ENCODE data around the gene TPO. TPM values are rescaled to one million over a fixed set of nuclear protein-coding genes. Genes with fewer than 3 reads are reported as not detected.

The TPO gene
- total RNA-seq, 4 donors from 2014 or later: 0.70 to 46.2 (median 6.8) TPM

- TF ChIP-seq CTCF (IDR thresholded peaks at IDR 0.05): no peak
- TF ChIP-seq POLR2A (IDR thresholded peaks at IDR 0.05): no peak
- no peak overlapping the region for H3K4me3 ChIP-seq
- H3K36me3 ChIP-seq: no peaks in the 10 kb centered on the region
- no peaks in the 10 kb centered on the region for H3K9me3 ChIP-seq
- H3K27me3 ChIP-seq: no peaks in the 10 kb centered on the region
- H3K27ac ChIP-seq: no peak overlapping the region
- H3K4me1 ChIP-seq: no peaks in the 10 kb centered on the region
- DNase-seq: no peak
Observed at GRCh38 chr2:1586251-1586922, 173.1 kb downstream of the TPO start.

DNA sequence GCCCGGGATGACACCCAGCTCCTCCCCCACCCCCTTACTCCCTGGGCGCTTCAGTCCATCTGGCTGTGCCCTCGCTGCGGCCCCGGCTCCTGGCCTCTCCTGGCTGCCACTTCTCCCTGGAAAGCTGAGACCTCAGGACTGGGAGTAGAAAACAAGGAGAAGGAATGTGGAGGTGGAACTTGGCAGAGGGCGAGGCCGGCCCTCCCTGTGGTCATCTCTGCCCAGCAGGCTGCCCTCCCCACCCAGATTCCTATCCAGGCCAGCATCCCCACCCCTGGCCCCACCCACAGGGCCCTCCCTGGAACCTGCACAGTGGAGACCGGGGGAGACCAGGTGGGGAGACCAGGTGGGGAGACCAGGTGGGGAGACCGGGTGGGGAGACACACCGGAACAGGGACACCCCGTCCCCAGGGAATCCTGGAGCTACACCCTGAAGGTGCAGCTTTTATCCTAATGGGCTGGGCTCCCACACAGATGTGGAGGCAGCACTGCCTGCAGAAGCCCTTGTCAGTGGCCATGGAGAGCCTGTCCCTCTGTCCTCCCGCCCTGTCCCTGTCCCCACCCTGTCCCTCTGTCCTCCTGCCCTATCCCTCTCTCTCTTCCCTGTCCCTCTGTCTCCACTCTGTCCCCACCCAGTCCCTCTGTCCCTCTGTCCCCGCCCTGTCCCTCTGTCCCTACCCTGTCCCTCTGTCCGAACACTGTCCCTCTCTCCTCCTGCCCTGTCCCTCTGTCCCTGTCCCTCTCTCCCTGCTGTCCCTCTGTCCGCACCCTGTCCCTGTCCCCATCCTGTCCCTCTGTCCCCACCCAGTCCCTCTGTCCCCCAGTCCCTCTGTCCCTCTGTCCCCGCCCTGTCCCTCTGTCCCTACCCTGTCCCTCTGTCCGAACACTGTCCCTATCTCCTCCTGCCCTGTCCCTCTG, 173.9 kb downstream of the TPO start:
- DNase-seq: no peak
- TF ChIP-seq CTCF (IDR thresholded peaks at IDR 0.05) (no peak), POLR2A (IDR thresholded peaks at IDR 0.05) (no peak)
- H3K4me3 ChIP-seq: no peak overlapping the region
- H3K27ac ChIP-seq: no peak overlapping the region
- no peaks in the 10 kb centered on the region for H3K9me3 ChIP-seq
- H3K36me3 ChIP-seq: no peaks in the 10 kb centered on the region
- H3K4me1 ChIP-seq: peaks cover 0 to 3% (median 0%) of the 10 kb centered on the region in 4 donors
- H3K27me3 ChIP-seq: no peaks in the 10 kb centered on the region

GRCh38 chr2:1588051-1588977, 175.1 kb downstream of the TPO start:
- no peaks in the 10 kb centered on the region for H3K36me3 ChIP-seq
- H3K27ac ChIP-seq: no peak overlapping the region
- no peaks in the 10 kb centered on the region for H3K9me3 ChIP-seq
- no peak for DNase-seq
- H3K4me1 ChIP-seq: peaks cover 0 to 6% (median 0%) of the 10 kb centered on the region in 4 donors
- TF ChIP-seq POLR2A (IDR thresholded peaks at IDR 0.05) (no peak), CTCF (IDR thresholded peaks at IDR 0.05) (no peak)
- H3K27me3 ChIP-seq: no peaks in the 10 kb centered on the region
- no peak overlapping the region for H3K4me3 ChIP-seq

- H3K27me3 ChIP-seq: no peaks in the 10 kb centered on the region
- H3K4me1 ChIP-seq: peaks cover 0 to 6% (median 0%) of the 10 kb centered on the region in 4 donors
- no peaks in the 10 kb centered on the region for H3K9me3 ChIP-seq
- DNase-seq: no peak
- H3K27ac ChIP-seq: no peak overlapping the region
- H3K36me3 ChIP-seq: no peaks in the 10 kb centered on the region
- H3K4me3 ChIP-seq: no peak overlapping the region
- TF ChIP-seq POLR2A (IDR thresholded peaks at IDR 0.05): no peak
- TF ChIP-seq CTCF (IDR thresholded peaks at IDR 0.05): no peak
Observed at GRCh38 chr2:1588978-1589621, 175.8 kb downstream of the TPO start.

Measured in Peyer's patch (tissue), 4 donors.